GM06990 (cell line): ENCODE measurements around the gene TECR.

Experiments used
- DNase-seq: peaks from one replicate; pipeline ENCODE4 v3.0.0-alpha.2; 2011; ENCODE audit not compliant: insufficient read length; ENCODE audit errors: extremely low read depth
- H3K27me3 ChIP-seq: replicated peaks from 2 replicates; pipeline ENCODE4 v1.6.0; 2011; ENCODE audit warnings: low read length; ENCODE audit not compliant: control insufficient read depth, insufficient read depth
- H3K36me3 ChIP-seq: 2 replicates; pipeline ENCODE4 v1.5.1; 2011; ENCODE audit warnings: low read length; ENCODE audit not compliant: control insufficient read depth, insufficient read depth
- H3K4me3 ChIP-seq: replicated peaks from 2 replicates; pipeline ENCODE4 v1.5.1; 2011; ENCODE audit warnings: low read depth, mild to moderate bottlenecking, control low read depth, low read length
- TF ChIP-seq, protein P1 (sequence below): IDR thresholded peaks from 2 replicates; pipeline ENCODE4 v1.5.1; 2011; ENCODE audit warnings: low read length, control low read depth, mild to moderate bottlenecking, inconsistent platforms; ENCODE audit not compliant: insufficient read depth, poor library complexity, severe bottlenecking

The TECR gene

DNA sequence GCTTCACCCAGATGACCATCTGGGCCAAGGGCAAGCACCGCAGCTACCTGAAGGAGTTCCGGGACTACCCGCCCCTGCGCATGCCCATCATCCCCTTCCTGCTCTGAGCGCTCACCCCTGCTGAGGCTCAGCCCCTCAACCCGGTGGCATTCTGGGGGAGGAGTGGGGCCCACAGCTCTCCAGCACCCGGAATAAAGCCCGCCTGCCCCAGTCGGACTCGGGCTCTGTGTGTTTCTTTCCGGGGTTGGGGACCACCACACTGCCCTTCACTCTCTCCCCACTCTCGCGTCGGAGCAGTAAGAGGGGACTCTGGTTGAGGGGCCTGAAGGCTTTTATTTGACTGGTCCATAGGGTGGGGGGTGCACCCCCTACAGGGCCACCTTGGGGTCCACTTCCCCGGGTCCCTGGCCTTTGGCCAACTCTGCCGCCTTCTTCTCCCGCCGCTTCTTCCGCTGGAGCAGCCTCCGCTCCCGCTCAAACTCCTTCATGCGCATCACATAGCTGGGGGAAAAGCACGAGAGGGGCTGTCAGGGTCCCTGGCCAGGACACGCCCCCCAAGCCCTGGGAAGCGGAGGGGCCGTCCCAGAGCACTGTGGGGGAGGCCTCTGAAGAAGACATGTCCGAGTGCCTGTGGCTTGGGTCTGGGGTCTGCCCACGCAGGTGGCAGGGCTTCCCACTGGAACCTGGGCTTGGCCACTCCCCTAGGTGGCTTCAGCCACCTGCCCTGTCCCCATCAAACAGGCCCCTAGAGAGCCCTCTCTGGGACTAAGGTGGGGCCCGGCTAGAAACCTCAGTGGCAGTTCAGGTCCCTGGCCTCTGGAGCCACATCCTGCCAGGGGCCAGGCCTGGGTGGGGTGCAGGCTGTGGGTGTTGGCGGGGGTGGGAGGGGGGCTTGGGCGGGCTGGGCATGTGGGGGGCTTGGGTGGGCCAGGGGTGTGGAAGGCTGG is 36.6 kb downstream of the TECR start:
- DNase-seq, result no peak
- Histone ChIP-seq H3K36me3 (peaks cover 9% of the 10 kb centered on the region), H3K4me3 (no peak overlapping the region), H3K27me3 (no peaks in the 10 kb centered on the region)
- TF ChIP-seq, protein P1, sequence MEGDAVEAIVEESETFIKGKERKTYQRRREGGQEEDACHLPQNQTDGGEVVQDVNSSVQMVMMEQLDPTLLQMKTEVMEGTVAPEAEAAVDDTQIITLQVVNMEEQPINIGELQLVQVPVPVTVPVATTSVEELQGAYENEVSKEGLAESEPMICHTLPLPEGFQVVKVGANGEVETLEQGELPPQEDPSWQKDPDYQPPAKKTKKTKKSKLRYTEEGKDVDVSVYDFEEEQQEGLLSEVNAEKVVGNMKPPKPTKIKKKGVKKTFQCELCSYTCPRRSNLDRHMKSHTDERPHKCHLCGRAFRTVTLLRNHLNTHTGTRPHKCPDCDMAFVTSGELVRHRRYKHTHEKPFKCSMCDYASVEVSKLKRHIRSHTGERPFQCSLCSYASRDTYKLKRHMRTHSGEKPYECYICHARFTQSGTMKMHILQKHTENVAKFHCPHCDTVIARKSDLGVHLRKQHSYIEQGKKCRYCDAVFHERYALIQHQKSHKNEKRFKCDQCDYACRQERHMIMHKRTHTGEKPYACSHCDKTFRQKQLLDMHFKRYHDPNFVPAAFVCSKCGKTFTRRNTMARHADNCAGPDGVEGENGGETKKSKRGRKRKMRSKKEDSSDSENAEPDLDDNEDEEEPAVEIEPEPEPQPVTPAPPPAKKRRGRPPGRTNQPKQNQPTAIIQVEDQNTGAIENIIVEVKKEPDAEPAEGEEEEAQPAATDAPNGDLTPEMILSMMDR, result no peak

DNA sequence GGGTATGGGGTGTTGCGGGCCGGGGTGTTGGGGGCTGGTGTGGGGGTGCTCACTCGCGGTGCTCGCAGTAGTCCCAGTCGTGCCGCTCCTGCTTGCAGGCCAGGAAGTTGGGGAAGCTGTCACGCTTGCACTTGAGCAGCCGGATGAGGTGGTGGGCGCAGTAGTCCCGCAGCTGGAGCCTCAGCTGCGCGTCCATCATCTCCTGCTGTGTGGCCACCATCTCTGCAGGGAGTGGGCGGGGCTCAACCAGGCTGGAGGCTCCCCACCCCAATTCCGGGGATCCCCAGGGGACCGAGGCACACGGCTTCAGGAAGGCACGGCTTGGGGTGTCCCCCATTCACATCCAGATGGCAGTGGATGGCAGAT is 37.3 kb downstream of the TECR start:
- Histone ChIP-seq H3K4me3 (no peak overlapping the region), H3K36me3 (peaks cover 9% of the 10 kb centered on the region)
- DNase-seq, result no peak

DNA sequence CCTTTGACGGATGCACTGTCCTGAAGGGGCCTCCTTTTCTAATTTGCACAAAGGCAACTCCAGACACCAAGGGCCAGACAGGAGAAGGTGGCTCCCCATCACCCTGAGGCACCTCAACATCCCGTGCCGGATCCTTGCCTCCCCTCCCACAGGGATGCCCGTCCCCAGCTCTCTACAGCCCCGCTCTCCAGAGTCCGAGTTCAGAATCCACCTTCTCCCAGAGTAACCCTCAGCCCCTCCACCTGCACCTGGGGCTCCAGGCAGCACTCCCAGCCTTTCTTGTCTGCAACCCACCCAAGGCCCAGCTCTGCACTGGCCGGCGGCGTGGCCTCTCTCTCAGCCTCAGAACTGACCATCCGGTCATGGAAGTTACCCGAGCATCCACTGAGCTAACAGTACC is 37.7 kb downstream of the TECR start:
- no peak for DNase-seq
- peaks cover 9% of the 10 kb centered on the region for H3K36me3 ChIP-seq
- H3K27me3 ChIP-seq, result no peaks in the 10 kb centered on the region
- H3K4me3 ChIP-seq, result no peak overlapping the region
- TF ChIP-seq, protein P1, result no peak

More for the DNA sequence above, 37.3 kb downstream of the TECR start:
- TF ChIP-seq, protein P1, result no peak
- H3K27me3 ChIP-seq, result no peaks in the 10 kb centered on the region

DNA sequence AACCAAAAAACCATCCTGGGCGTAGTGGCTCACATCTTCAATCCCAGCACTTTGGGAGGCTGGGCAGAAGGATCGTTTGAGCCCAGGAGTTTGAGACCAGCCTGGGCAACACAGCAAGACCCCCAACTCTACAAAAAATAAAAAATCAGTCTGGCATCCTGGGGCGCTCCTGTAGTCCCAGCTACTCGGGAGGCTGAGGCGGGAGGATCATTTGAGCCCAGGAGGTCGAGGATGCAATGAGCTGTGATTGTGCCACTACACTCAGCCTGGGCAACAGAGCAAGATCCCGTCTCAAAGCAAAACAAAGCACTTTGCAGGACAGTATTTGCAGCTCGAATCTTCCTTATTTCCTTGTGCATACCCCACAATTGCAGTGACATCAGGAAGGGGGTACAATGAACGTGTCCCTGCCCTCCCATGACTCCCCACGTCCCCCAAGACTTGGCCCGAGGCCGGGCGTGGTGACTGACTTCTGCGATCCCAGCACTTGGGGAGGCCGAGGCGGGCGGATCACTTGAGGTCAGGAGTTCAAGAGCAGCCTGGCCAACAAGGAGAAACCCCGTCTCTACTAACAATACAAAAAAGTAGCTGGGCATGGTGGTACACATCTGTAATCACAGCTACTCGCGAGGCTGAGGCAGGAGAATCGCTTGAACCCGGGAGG is 41.6 kb downstream of the TECR start:
- TF ChIP-seq, protein P1, result no peak
- peaks cover 8% of the 10 kb centered on the region for H3K36me3 ChIP-seq
- H3K27me3 ChIP-seq, result no peaks in the 10 kb centered on the region
- peak overlapping the region; percentile 93 for H3K4me3 ChIP-seq
- no peak for DNase-seq

DNA sequence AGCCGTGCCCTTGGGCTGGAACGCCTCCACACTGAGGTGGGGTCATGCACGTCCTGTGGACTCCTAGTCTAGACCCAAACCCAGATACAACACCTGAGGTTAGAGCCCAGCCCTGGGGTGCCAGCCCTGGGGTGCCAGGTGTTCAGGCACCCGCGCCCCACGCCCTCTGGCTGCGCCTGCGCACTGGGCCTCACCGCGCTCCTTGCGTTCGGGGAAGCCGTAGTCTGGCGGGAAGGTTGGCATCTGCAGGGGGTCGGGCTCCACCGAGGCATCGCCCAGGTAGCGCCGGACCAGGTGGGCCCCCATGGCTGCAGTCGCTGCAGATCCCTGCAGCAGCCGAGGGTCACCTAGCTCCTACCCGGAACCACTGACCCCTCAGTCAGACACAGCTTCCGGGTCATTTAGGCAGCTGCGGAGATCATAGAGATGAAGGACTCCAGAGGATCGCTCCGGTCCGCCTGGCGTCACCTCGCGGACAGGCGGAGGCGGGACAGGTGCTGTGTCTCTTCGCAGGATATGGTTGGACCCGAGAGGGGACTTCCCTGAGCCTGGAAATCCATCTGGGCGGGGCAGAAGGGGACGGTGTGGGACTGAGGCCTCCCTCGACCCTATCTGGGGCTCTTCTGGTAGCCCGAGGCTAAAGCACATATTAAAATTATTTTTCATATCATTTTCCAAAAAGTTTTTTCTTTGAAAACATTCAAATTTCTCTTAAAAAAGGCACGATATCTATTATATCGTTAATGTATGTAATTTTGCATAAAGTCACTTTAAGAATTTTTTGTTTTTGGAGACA is 42.5 kb downstream of the TECR start, which contains the start of gene NDUFB7:
NDUFB7 (minus strand) TSS at position 372 of the 796 bp plus-strand sequence; CDS start at position 306, 66 bp downstream.
- Histone ChIP-seq H3K27me3 (no peaks in the 10 kb centered on the region), H3K36me3 (peaks cover 4% of the 10 kb centered on the region), H3K4me3 (peak within 1 kb of the TSS; percentile 93)
- TF ChIP-seq, protein P1, result peak; percentile 99
- DNase-seq, result peak; percentile 97
